ENCODE results near the gene TARS1.
A peak's percentile ranks its signal among the peaks of the same experiment; 100 is the strongest.

TARS1 gene

GRCh38 chr5:33480876-33481275 is 40.1 kb downstream of the TARS1 start:
- H3K4me1 ChIP-seq: no peaks in the 10 kb centered on the region
- no peak overlapping the region for H3K9ac ChIP-seq
- TF ChIP-seq Cebpa-rat (IDR thresholded peaks at IDR 0.05): no peak
- H3K36me3 ChIP-seq: peaks cover 35% of the 10 kb centered on the region
- no peaks in the 10 kb centered on the region for H3K9me3 ChIP-seq
- H4K20me1 ChIP-seq: no peaks in the 10 kb centered on the region
- no peak overlapping the region for H3K4me3 ChIP-seq
- no peak overlapping the region for H3K4me2 ChIP-seq
- H3K27me3 ChIP-seq: no peaks in the 10 kb centered on the region
- H3K27ac ChIP-seq: no peak overlapping the region

- H3K4me3 ChIP-seq: no peak overlapping the region
- no peaks in the 10 kb centered on the region for H3K4me1 ChIP-seq
- H3K27ac ChIP-seq: no peak overlapping the region
- no peak overlapping the region for H3K9ac ChIP-seq
- no peaks in the 10 kb centered on the region for H4K20me1 ChIP-seq
- no peak for TF ChIP-seq Cebpa-rat (IDR thresholded peaks at IDR 0.05)
- H3K9me3 ChIP-seq: no peaks in the 10 kb centered on the region
- peaks cover 20% of the 10 kb centered on the region for H3K36me3 ChIP-seq
- no peaks in the 10 kb centered on the region for H3K27me3 ChIP-seq
- no peak overlapping the region for H3K4me2 ChIP-seq
These were observed 41.6 kb downstream of the TARS1 start for GRCh38 chr5:33482335-33482734.

- H4K20me1 ChIP-seq: no peaks in the 10 kb centered on the region
- peaks cover 9% of the 10 kb centered on the region; the same call in 1 of the 2 replicates for H3K9me3 ChIP-seq
- no peak for TF ChIP-seq Cebpa-rat (IDR thresholded peaks at IDR 0.05)
- no peak overlapping the region for H3K27ac ChIP-seq
- H3K27me3 ChIP-seq: no peaks in the 10 kb centered on the region
- H3K36me3 ChIP-seq: no peaks in the 10 kb centered on the region
- H3K9ac ChIP-seq: no peak overlapping the region
- H3K4me3 ChIP-seq: no peak overlapping the region
- no peak overlapping the region for H3K4me2 ChIP-seq
- no peaks in the 10 kb centered on the region for H3K4me1 ChIP-seq
These were observed 46.5 kb downstream of the TARS1 start for GRCh38 chr5:33487236-33487635.

GRCh38 chr5:33488558-33489355 is 48.0 kb downstream of the TARS1 start:
- peaks cover 9% of the 10 kb centered on the region for H3K9me3 ChIP-seq

GRCh38 chr5:33489481-33490067 is 48.8 kb downstream of the TARS1 start:
- H3K9me3 ChIP-seq: peaks cover 9% of the 10 kb centered on the region
- no peak overlapping the region for H3K4me3 ChIP-seq
- no peaks in the 10 kb centered on the region for H3K36me3 ChIP-seq
- no peak overlapping the region for H3K9ac ChIP-seq
- no peaks in the 10 kb centered on the region for H3K27me3 ChIP-seq
- no peaks in the 10 kb centered on the region for H4K20me1 ChIP-seq
- no peak overlapping the region for H3K27ac ChIP-seq
- no peak overlapping the region for H3K4me2 ChIP-seq
- TF ChIP-seq Cebpa-rat (IDR thresholded peaks at IDR 0.05): no peak
- peaks cover 7% of the 10 kb centered on the region for H3K4me1 ChIP-seq

More at GRCh38 chr5:33488558-33489355, 48.0 kb downstream of the TARS1 start:
- no peaks in the 10 kb centered on the region for H4K20me1 ChIP-seq
- no peak overlapping the region for H3K9ac ChIP-seq
- H3K27ac ChIP-seq: no peak overlapping the region
- no peaks in the 10 kb centered on the region for H3K36me3 ChIP-seq
- no peaks in the 10 kb centered on the region for H3K4me1 ChIP-seq
- no peak for TF ChIP-seq Cebpa-rat (IDR thresholded peaks at IDR 0.05)
- H3K27me3 ChIP-seq: no peaks in the 10 kb centered on the region
- H3K4me3 ChIP-seq: no peak overlapping the region
- no peak overlapping the region for H3K4me2 ChIP-seq

GRCh38 chr5:33490071-33490665 is 49.4 kb downstream of the TARS1 start:
- no peak overlapping the region for H3K4me2 ChIP-seq
- no peak overlapping the region for H3K4me3 ChIP-seq
- H3K9me3 ChIP-seq: peaks cover 9% of the 10 kb centered on the region
- no peaks in the 10 kb centered on the region for H3K36me3 ChIP-seq
- H4K20me1 ChIP-seq: no peaks in the 10 kb centered on the region
- no peak overlapping the region for H3K27ac ChIP-seq
- no peaks in the 10 kb centered on the region for H3K27me3 ChIP-seq
- H3K9ac ChIP-seq: no peak overlapping the region
- H3K4me1 ChIP-seq: peaks cover 11% of the 10 kb centered on the region
- no peak for TF ChIP-seq Cebpa-rat (IDR thresholded peaks at IDR 0.05)

- Histone ChIP-seq H3K4me3 (no peak overlapping the region), H3K9ac (no peak overlapping the region), H4K20me1 (no peaks in the 10 kb centered on the region), H3K4me1 (peaks cover 11% of the 10 kb centered on the region), H3K9me3 (peaks cover 9% of the 10 kb centered on the region), H3K4me2 (no peak overlapping the region), H3K27ac (no peak overlapping the region), H3K27me3 (no peaks in the 10 kb centered on the region), H3K36me3 (no peaks in the 10 kb centered on the region)
- TF ChIP-seq Cebpa-rat (IDR thresholded peaks at IDR 0.05): no peak
These were observed 51.2 kb downstream of the TARS1 start for GRCh38 chr5:33491941-33492340.

GRCh38 chr5:33494466-33494865 is 53.7 kb downstream of the TARS1 start:
- no peak overlapping the region for H3K4me3 ChIP-seq
- H3K9ac ChIP-seq: no peak overlapping the region
- H3K36me3 ChIP-seq: no peaks in the 10 kb centered on the region
- H3K27me3 ChIP-seq: no peaks in the 10 kb centered on the region
- H3K4me2 ChIP-seq: peak overlapping the region; percentile 32
- H3K9me3 ChIP-seq: peaks cover under 1% of the 10 kb centered on the region; the same call in 1 of the 2 replicates
- TF ChIP-seq Cebpa-rat (IDR thresholded peaks at IDR 0.05): no peak
- H3K27ac ChIP-seq: no peak overlapping the region
- H4K20me1 ChIP-seq: no peaks in the 10 kb centered on the region
- H3K4me1 ChIP-seq: peaks cover 11% of the 10 kb centered on the region

GRCh38 chr5:33501260-33501659 is 60.5 kb downstream of the TARS1 start:
- Histone ChIP-seq H4K20me1 (no peaks in the 10 kb centered on the region), H3K9ac (no peak overlapping the region), H3K4me3 (no peak overlapping the region), H3K36me3 (no peaks in the 10 kb centered on the region), H3K9me3 (0 out of 2 replicates have a peak, but pooled peaks cover 9% of the 10 kb centered on the region), H3K27ac (no peak overlapping the region), H3K4me1 (no peaks in the 10 kb centered on the region), H3K27me3 (no peaks in the 10 kb centered on the region), H3K4me2 (no peak overlapping the region)
- TF ChIP-seq Cebpa-rat (IDR thresholded peaks at IDR 0.05): no peak

GRCh38 chr5:33501899-33502298 is 61.1 kb downstream of the TARS1 start:
- Histone ChIP-seq H3K27me3 (no peaks in the 10 kb centered on the region), H4K20me1 (no peaks in the 10 kb centered on the region), H3K4me1 (no peaks in the 10 kb centered on the region), H3K9me3 (0 out of 2 replicates have a peak, but pooled peaks cover 9% of the 10 kb centered on the region), H3K9ac (no peak overlapping the region), H3K27ac (no peak overlapping the region), H3K4me2 (no peak overlapping the region), H3K4me3 (no peak overlapping the region), H3K36me3 (no peaks in the 10 kb centered on the region)
- TF ChIP-seq Cebpa-rat (IDR thresholded peaks at IDR 0.05): no peak

Data from BLaER1 (cell line).